Endothelial cell of umbilical vein (primary cell): Measurements from ENCODE around the gene PHAF1. TPM values are rescaled to one million over a fixed set of nuclear protein-coding genes. Genes with fewer than 3 reads are reported as not detected.
A peak's percentile ranks its signal among the peaks of the same experiment; 100 is the strongest.

Experiments
- BruUV-seq: library from RNA; stranded (reverse); fragments of 400-500 nt; replicated peaks from 2 replicates; lab custom pipeline; 2021; lab: Mats Ljungman, UMichigan
- CTCF ChIA-PET: fragments of 300-600, 350-600 bp; sonication (Branson Sonifier 250); formaldehyde crosslinking; loops from one replicate; lab custom pipeline; 2021; ENCODE audit warnings: antibody characterized with exemption, inconsistent platforms; lab: Charles Lee
- POLR2A ChIA-PET: fragments of 300-600, 350-600 bp; sonication (Branson Sonifier 250); formaldehyde crosslinking; loops from one replicate; lab custom pipeline; 2021; ENCODE audit warnings: antibody characterized with exemption, inconsistent platforms; lab: Charles Lee
- DNase-seq: peaks from one replicate; pipeline ENCODE4 v3.0.0-alpha.2; 2011; ENCODE audit warnings: low read depth, low spot score
- FAIRE-seq: peaks from 2 replicates; lab custom pipeline; 2011; peaks lifted over from hg19 to GRCh38; lab: Jason Lieb, UNC
- H2AFZ ChIP-seq: 2 replicates; pipeline ENCODE4 v1.6.0; 2012; ENCODE audit warnings: low read depth, low read length, control low read depth, inconsistent platforms
- H3K27ac ChIP-seq: 2 replicates; pipeline ENCODE4 v1.5.1; 2011; ENCODE audit warnings: low read depth, mild to moderate bottlenecking, control low read depth, low read length, moderate library complexity; ENCODE audit not compliant: insufficient read depth
- H3K27me3 ChIP-seq, 2 experiments: 2 replicates each; pipeline versions ENCODE4 v1.6.0 to v1.6.1; 2011; ENCODE audit warnings: low read length in 2 of 2, mixed read lengths in 1 of 2; ENCODE audit not compliant: control insufficient read depth in 2 of 2, insufficient read depth in 2 of 2
- H3K36me3 ChIP-seq, 2 experiments: 2 replicates in 1 of 2; 3 replicates in 1 of 2; pipeline ENCODE4 v1.5.1; 2011; ENCODE audit warnings: low read length in 2 of 2, mild to moderate bottlenecking in 1 of 2, moderate library complexity in 1 of 2; ENCODE audit not compliant: control insufficient read depth in 2 of 2, insufficient read depth in 2 of 2; ENCODE audit errors: extremely low read depth in 1 of 2
- H3K4me1 ChIP-seq: 3 replicates; pipeline ENCODE4 v1.5.1; 2011; ENCODE audit warnings: mild to moderate bottlenecking, low read length; ENCODE audit not compliant: control insufficient read depth, insufficient read depth; ENCODE audit errors: extremely low read depth
- H3K4me2 ChIP-seq: 2 replicates; pipeline ENCODE4 v1.6.1; 2011; ENCODE audit warnings: low read length, control low read depth, mixed read lengths; ENCODE audit not compliant: insufficient read depth
- H3K4me3 ChIP-seq, 3 experiments: fragments of 200-600 bp in 1 of 3; sonication (generic), shearing (Covaris generic) in 1 of 3; replicated peaks in 1 of 3; 2 replicates each; pipeline ENCODE4 v1.5.1; 2011 to 2016; ENCODE audit warnings: control low read depth in 3 of 3, low read length in 3 of 3, mild to moderate bottlenecking in 2 of 3, inconsistent platforms in 1 of 3, low read depth in 1 of 3, moderate library complexity in 1 of 3; ENCODE audit not compliant: insufficient read depth in 1 of 3
- H3K79me2 ChIP-seq: 2 replicates; pipeline ENCODE4 v1.6.0; 2012; ENCODE audit warnings: low read length, inconsistent platforms; ENCODE audit not compliant: control insufficient read depth, insufficient read depth
- H3K9ac ChIP-seq: replicated peaks from 2 replicates; pipeline ENCODE3; 2011; ENCODE audit warnings: low read length, control low read depth; ENCODE audit not compliant: insufficient read depth; ENCODE audit errors: extremely low read depth
- H3K9me1 ChIP-seq: replicated peaks from 3 replicates; pipeline ENCODE4 v1.6.0; 2011; ENCODE audit warnings: mild to moderate bottlenecking, low read length; ENCODE audit not compliant: control insufficient read depth, insufficient read depth; ENCODE audit errors: extremely low read depth
- H3K9me3 ChIP-seq: replicated peaks from 2 replicates; pipeline ENCODE4 v1.5.1; 2012; ENCODE audit warnings: low read length, inconsistent platforms; ENCODE audit not compliant: control insufficient read depth, insufficient read depth
- H4K20me1 ChIP-seq: replicated peaks from 2 replicates; pipeline ENCODE3; 2011; ENCODE audit warnings: mild to moderate bottlenecking, low read length; ENCODE audit not compliant: control insufficient read depth, insufficient read depth; ENCODE audit errors: extremely low read depth
- CTCF ChIP-seq, 2 donors: IDR thresholded peaks; 1 replicate in 1 of 2; 2 replicates in 1 of 2; pipeline ENCODE4 v1.5.1; 2011; ENCODE audit warnings: low read length in 2 of 2, mild to moderate bottlenecking in 2 of 2, moderate library complexity in 2 of 2, control low read depth in 1 of 2, inconsistent platforms in 1 of 2, low read depth in 1 of 2; ENCODE audit not compliant: insufficient read depth in 1 of 2; ENCODE audit errors: extremely low read depth in 1 of 2
- EZH2 ChIP-seq: IDR thresholded peaks from 2 replicates; pipeline ENCODE4 v1.6.1; 2012; ENCODE audit warnings: borderline replicate concordance, low read depth, mild to moderate bottlenecking, moderate library complexity, low read length, inconsistent platforms; ENCODE audit not compliant: severe bottlenecking
- FOS ChIP-seq: IDR thresholded peaks from 2 replicates; pipeline ENCODE4 v1.6.1; 2011; ENCODE audit warnings: mild to moderate bottlenecking, low read length, moderate library complexity, borderline replicate concordance; ENCODE audit not compliant: insufficient read depth
- JUN ChIP-seq: IDR thresholded peaks from 2 replicates; pipeline ENCODE4 v1.6.1; 2011; ENCODE audit warnings: borderline replicate concordance, low read depth; ENCODE audit not compliant: insufficient read length, insufficient read depth
- MAX ChIP-seq: IDR thresholded peaks from 2 replicates; pipeline ENCODE4 v1.6.1; 2011; ENCODE audit not compliant: insufficient read depth, insufficient read length
- POLR2AphosphoS5 ChIP-seq: IDR thresholded peaks from 2 replicates; pipeline ENCODE4 v1.6.1; 2012; ENCODE audit warnings: low read depth, mild to moderate bottlenecking, control low read depth, low read length, moderate library complexity; ENCODE audit not compliant: insufficient read depth
- dilution Hi-C: fragments of 300-500 bp; cut with MboI; formaldehyde crosslinking; loops from one replicate; pipeline ENCODE4 v1.15.0; 2019; ENCODE audit warnings: low sequenced_read_pairs; ENCODE audit not compliant: extremely low pct_ligation_motif_present
- intact Hi-C: fragments of 100-400 bp; cut with micrococcal nuclease; formaldehyde crosslinking; loops from one replicate; pipeline ENCODE4 v1.10.0; 2022
- polyA plus RNA-seq, 4 experiments: library from polyadenylated mRNA; depleted of rRNA in 3 of 4; stranded (reverse) in 3 of 4; unstranded in 1 of 4; fragments of >200 nt; gene quantifications; 2 replicates each; pipeline versions ENCODE4 v1.2.1 to v1.2.3, GENCODE V29; 2011 to 2012; ENCODE audit warnings: missing spikeins in 1 of 4
- total RNA-seq: library from RNA; stranded (reverse); gene quantifications from 2 replicates; pipeline ENCODE4 v1.2.3, GENCODE V29; 2021

The PHAF1 gene
- total and polyA plus RNA-seq, 2 donors (not counting 3 experiments of a cell fraction or from before 2014, with no cell fraction given) = 18.5 to 21.9 TPM

- dilution Hi-C loops = no loop called here
These were observed 74.8 kb downstream of the PHAF1 start for GRCh38 chr16:67184453-67184994.

GRCh38 chr16:67184995-67185650, 75.4 kb downstream of the PHAF1 start:
- H3K27ac ChIP-seq = no peak overlapping the region
- H3K79me2 ChIP-seq = peaks cover 13% of the 10 kb centered on the region
- dilution Hi-C loops = no loop called here
- no peaks in the 10 kb centered on the region for H3K27me3 ChIP-seq
- peak; percentile 80 for DNase-seq
- intact Hi-C loops = loop anchor here (1.0 kb wide), 5 partner anchors 7 to 231 kb away; partner anchors contain the start of gene E2F4
- TF ChIP-seq MAX = peak; percentile 83
- TF ChIP-seq CTCF (IDR thresholded peaks at IDR 0.05; ENCODE audit: extremely low read depth in 1 of 2, insufficient read depth in 1 of 2, low read depth in 1 of 2, low read length in 2 of 2) = peak; percentile 91 to 97
- TF ChIP-seq POLR2AphosphoS5 = peak; percentile 60
- TF ChIP-seq FOS = no peak
- no peak for TF ChIP-seq JUN
- H4K20me1 ChIP-seq = no peaks in the 10 kb centered on the region
- FAIRE-seq = peak; percentile 97
- peaks cover 37% of the 10 kb centered on the region for H3K4me1 ChIP-seq
- ChIA-PET CTCF (interaction anchor here (0.6 to 3.5 kb wide), 35 partner anchors 8 to 589 kb away, joined by 3 to 40 read pairs (median 4); partner anchors contain the start of genes CBFB, CES3, FBXL8 and HSF4), POLR2A (no interaction called here)
- H3K4me3 ChIP-seq = no peak overlapping the region
- H3K9ac ChIP-seq = no peak overlapping the region
- H3K4me2 ChIP-seq = no peak overlapping the region
- no TSS peak for BruUV-seq
- H3K36me3 ChIP-seq = no peaks in the 10 kb centered on the region
- no peaks in the 10 kb centered on the region for H3K9me1 ChIP-seq
- no peaks in the 10 kb centered on the region for H3K9me3 ChIP-seq
- H2AFZ ChIP-seq = no peak overlapping the region

More at GRCh38 chr16:67184453-67184994, 74.8 kb downstream of the PHAF1 start:
- CTCF ChIA-PET = interaction anchor here (0.6 to 3.5 kb wide), 29 partner anchors 7 to 588 kb away, joined by 3 to 40 read pairs (median 5); partner anchors contain the start of genes FBXL8, NOL3 and TRADD
- Histone ChIP-seq H3K27me3 (no peaks in the 10 kb centered on the region), H3K9ac (no peak overlapping the region), H3K4me3 (peak overlapping the region; percentile 75 to 90 (median 88)), H2AFZ (peak overlapping the region; percentile 65), H3K4me1 (peaks cover 33% of the 10 kb centered on the region), H3K36me3 (no peaks in the 10 kb centered on the region), H3K9me3 (no peaks in the 10 kb centered on the region), H3K9me1 (no peaks in the 10 kb centered on the region), H3K79me2 (peaks cover 13% of the 10 kb centered on the region), H3K4me2 (peak overlapping the region; percentile 82), H3K27ac (no peak overlapping the region), H4K20me1 (no peaks in the 10 kb centered on the region)
- FAIRE-seq (no peak), DNase-seq (no peak)
- intact Hi-C loops = loop anchor here (1.0 kb wide), 2 partner anchors 8 to 166 kb away; partner anchors contain the start of gene E2F4
- BruUV-seq = no TSS peak
- no peak for TF ChIP-seq POLR2AphosphoS5
- TF ChIP-seq EZH2 = peak; percentile 30
- POLR2A ChIA-PET = no interaction called here
